Sigmoid colon (tissue), 4 donors: ENCODE measurements around the gene GAL3ST2.

Source experiments
- EP300 ChIP-seq, 4 donors: sonication (generic); formaldehyde crosslinking; IDR thresholded peaks; one replicate each; pipeline ENCODE4 v1.6.1; 2017; ENCODE audit warnings: antibody characterized with exemption in 4 of 4
- POLR2A ChIP-seq, 2 donors: fragments of 450-650 bp; IDR thresholded peaks; one replicate each; pipeline ENCODE4 v1.6.1; 2016; ENCODE audit warnings: antibody characterized with exemption in 2 of 2, mild to moderate bottlenecking in 2 of 2, moderate library complexity in 2 of 2
- POLR2AphosphoS5 ChIP-seq, 4 donors: sonication (generic); formaldehyde crosslinking; IDR thresholded peaks; one replicate each; pipeline ENCODE4 v1.6.1; 2017; ENCODE audit warnings: antibody characterized with exemption in 4 of 4
- TF ChIP-seq, protein P1 (sequence below), 4 experiments: fragments of 450-650 bp in 3 of 4; fragments of 200-600 bp in 1 of 4; IDR thresholded peaks; one replicate each; pipeline ENCODE4 v1.5.1; 2016 to 2019; ENCODE audit warnings: antibody characterized with exemption in 4 of 4, mild to moderate bottlenecking in 3 of 4, moderate library complexity in 2 of 4

DNA sequence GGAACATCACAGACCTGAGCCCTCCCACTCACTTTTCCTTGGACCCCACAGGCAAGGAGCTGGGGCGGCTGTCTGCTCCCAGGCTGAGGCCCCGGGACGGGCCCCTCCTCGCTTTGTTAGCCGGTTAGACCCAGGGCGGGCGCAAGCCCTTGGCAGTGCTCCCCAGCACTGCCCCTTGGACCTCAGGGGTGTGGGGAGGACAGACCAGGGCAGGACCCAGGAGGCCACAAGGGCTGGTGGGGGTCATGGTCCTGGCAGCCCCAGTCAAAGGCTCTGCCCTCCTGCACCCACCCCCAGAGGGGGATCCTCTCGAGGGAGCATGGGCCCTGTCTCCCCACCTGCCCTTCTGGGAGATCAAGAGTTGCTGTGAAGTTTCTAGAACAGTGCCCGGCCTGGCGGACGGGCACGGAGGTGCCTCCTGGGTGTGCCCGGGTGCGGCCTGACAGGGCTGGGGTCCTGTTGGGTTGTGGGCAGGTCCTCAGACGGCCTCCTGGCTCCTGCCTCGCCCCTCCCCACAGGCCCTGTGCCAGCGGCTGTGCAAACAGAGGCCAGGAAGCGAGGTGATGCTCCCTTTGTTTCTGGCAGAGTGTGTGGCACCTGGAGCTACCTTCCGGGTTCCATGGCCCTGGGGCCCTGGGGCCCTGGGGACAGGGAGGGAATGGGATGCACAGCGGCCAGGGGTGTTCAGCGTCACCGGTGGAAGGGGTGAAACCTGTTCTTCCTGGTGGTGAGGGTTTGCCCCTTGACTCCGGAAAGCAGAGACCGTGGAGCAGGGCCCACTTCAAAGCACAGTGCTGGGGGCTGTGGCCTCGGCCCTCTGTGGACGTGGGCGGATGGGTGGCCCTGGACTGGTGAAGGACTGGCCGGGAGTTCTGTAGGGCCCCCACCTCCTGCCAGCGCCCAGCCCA lies 2.9 kb upstream of the GAL3ST2 start:
- TF ChIP-seq, protein P1, sequence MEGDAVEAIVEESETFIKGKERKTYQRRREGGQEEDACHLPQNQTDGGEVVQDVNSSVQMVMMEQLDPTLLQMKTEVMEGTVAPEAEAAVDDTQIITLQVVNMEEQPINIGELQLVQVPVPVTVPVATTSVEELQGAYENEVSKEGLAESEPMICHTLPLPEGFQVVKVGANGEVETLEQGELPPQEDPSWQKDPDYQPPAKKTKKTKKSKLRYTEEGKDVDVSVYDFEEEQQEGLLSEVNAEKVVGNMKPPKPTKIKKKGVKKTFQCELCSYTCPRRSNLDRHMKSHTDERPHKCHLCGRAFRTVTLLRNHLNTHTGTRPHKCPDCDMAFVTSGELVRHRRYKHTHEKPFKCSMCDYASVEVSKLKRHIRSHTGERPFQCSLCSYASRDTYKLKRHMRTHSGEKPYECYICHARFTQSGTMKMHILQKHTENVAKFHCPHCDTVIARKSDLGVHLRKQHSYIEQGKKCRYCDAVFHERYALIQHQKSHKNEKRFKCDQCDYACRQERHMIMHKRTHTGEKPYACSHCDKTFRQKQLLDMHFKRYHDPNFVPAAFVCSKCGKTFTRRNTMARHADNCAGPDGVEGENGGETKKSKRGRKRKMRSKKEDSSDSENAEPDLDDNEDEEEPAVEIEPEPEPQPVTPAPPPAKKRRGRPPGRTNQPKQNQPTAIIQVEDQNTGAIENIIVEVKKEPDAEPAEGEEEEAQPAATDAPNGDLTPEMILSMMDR (IDR thresholded peaks at IDR 0.05): no peak
- TF ChIP-seq POLR2A (IDR thresholded peaks at IDR 0.05): no peak
- no peak for TF ChIP-seq EP300 (IDR thresholded peaks at IDR 0.05)
- no peak for TF ChIP-seq POLR2AphosphoS5 (IDR thresholded peaks at IDR 0.05)
